Osteoblast (primary cell): ENCODE measurements around the gene VPS16. TPM values are rescaled to one million over a fixed set of nuclear protein-coding genes. Genes with fewer than 3 reads are reported as not detected.
A peak's percentile ranks its signal among the peaks of the same experiment; 100 is the strongest.

Experiments used
- DNase-seq: peaks from one replicate; pipeline ENCODE4 v3.0.0; 2011; ENCODE audit warnings: low spot score, mixed read lengths; ENCODE audit not compliant: insufficient read length; ENCODE audit errors: missing footprints
- H2AFZ ChIP-seq: 2 replicates; pipeline ENCODE4 v1.6.0; 2011; ENCODE audit warnings: mild to moderate bottlenecking, low read length
- H3K27ac ChIP-seq: 2 replicates; pipeline ENCODE4 v1.5.1; 2011; ENCODE audit warnings: mild to moderate bottlenecking, low read depth, low read length, moderate library complexity
- H3K27me3 ChIP-seq: 2 replicates; pipeline ENCODE4 v1.6.0; 2012; ENCODE audit warnings: mild to moderate bottlenecking, control low read depth, inconsistent platforms, low read length, moderate library complexity; ENCODE audit not compliant: insufficient read depth
- H3K36me3 ChIP-seq: 2 replicates; pipeline ENCODE4 v1.5.1; 2011; ENCODE audit warnings: mild to moderate bottlenecking, low read length, control low read depth, moderate library complexity; ENCODE audit not compliant: insufficient read depth
- H3K4me1 ChIP-seq: 2 replicates; pipeline ENCODE4 v1.5.1; 2011; ENCODE audit warnings: mild to moderate bottlenecking, low read length, control low read depth, moderate library complexity; ENCODE audit not compliant: insufficient read depth
- H3K4me2 ChIP-seq: 2 replicates; pipeline ENCODE4 v1.6.0; 2011; ENCODE audit warnings: mild to moderate bottlenecking, low read length; ENCODE audit not compliant: insufficient read depth
- H3K4me3 ChIP-seq: fragments of 200-600 bp; sonication (generic); 3 replicates; pipeline ENCODE4 v1.5.1; 2012; ENCODE audit warnings: mild to moderate bottlenecking, low read length, inconsistent platforms; ENCODE audit not compliant: insufficient read depth
- H3K79me2 ChIP-seq: 2 replicates; pipeline ENCODE4 v1.6.0; 2012; ENCODE audit warnings: mild to moderate bottlenecking, low read length, control low read depth, inconsistent platforms; ENCODE audit not compliant: insufficient read depth
- H3K9me3 ChIP-seq: 2 replicates; pipeline ENCODE4 v1.5.1; 2011; ENCODE audit warnings: low read depth, low read length, control low read depth
- H4K20me1 ChIP-seq: 2 replicates; pipeline ENCODE4 v1.6.0; 2012; ENCODE audit warnings: mild to moderate bottlenecking, low read length, control low read depth; ENCODE audit not compliant: insufficient read depth
- total RNA-seq: library from RNA; depleted of rRNA; stranded (reverse); fragments of >200 nt; gene quantifications from 2 replicates; pipeline ENCODE4 v1.2.3, GENCODE V29; 2012
- TF ChIP-seq, protein P1 (sequence below): IDR thresholded peaks from 2 replicates; pipeline ENCODE4 v1.5.1; 2011; ENCODE audit warnings: mild to moderate bottlenecking, low read depth, low read length, moderate library complexity; ENCODE audit errors: extremely low read depth

Gene VPS16
- total RNA-seq, 1 donor = 36.2 TPM

DNA sequence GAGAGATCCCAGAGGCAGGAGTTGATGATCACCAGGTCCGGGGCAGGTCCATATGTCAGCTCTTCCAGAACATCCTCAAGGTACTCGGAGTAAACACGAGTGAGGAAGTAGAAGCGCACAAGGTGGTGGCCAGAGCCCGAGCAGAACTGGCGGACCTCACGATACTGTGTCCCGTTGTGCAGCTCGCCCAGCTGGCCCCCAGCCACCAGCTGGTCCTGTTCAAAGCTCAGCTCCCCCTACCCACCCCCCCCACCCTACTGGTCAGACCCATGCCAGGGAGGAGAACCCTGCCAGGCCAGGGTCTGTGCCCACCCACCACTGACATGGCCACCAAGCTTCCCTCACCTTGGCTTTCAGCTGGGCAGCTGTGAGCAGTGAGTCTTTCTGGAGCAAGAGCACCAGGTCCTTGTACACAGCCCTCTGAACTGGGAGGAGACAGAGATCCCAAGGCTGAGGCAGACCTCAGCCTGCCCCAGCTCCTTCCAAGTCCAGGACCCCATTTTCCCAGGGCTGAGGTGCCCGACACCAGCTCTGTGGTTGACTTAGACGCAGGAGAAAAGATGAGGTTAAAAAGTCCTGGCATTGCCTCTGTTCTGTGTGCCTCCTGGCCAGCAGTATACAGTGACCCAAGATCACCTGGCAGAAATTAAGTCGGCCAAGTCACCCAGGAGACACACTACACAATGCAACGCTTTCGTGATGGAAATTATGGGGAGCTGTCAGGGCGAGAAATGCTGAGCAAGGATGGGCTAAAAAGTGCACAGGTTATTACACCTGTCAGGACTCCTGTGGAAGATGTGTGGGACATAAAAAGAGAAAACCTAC, 1.5 kb upstream of the VPS16 start:
- H3K27me3 ChIP-seq = no peaks in the 10 kb centered on the region
- TF ChIP-seq, protein P1, sequence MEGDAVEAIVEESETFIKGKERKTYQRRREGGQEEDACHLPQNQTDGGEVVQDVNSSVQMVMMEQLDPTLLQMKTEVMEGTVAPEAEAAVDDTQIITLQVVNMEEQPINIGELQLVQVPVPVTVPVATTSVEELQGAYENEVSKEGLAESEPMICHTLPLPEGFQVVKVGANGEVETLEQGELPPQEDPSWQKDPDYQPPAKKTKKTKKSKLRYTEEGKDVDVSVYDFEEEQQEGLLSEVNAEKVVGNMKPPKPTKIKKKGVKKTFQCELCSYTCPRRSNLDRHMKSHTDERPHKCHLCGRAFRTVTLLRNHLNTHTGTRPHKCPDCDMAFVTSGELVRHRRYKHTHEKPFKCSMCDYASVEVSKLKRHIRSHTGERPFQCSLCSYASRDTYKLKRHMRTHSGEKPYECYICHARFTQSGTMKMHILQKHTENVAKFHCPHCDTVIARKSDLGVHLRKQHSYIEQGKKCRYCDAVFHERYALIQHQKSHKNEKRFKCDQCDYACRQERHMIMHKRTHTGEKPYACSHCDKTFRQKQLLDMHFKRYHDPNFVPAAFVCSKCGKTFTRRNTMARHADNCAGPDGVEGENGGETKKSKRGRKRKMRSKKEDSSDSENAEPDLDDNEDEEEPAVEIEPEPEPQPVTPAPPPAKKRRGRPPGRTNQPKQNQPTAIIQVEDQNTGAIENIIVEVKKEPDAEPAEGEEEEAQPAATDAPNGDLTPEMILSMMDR = no peak
- no peak overlapping the region for H3K27ac ChIP-seq
- H3K9me3 ChIP-seq = no peaks in the 10 kb centered on the region
- no peak overlapping the region for H2AFZ ChIP-seq
- peak; percentile 76 for DNase-seq
- peaks cover 20% of the 10 kb centered on the region for H3K36me3 ChIP-seq
- H4K20me1 ChIP-seq = peaks cover 5% of the 10 kb centered on the region
- H3K4me1 ChIP-seq = peaks cover 12% of the 10 kb centered on the region
- H3K4me2 ChIP-seq = no peak overlapping the region
- H3K79me2 ChIP-seq = peaks cover 22% of the 10 kb centered on the region
- H3K4me3 ChIP-seq = no peak overlapping the region

DNA sequence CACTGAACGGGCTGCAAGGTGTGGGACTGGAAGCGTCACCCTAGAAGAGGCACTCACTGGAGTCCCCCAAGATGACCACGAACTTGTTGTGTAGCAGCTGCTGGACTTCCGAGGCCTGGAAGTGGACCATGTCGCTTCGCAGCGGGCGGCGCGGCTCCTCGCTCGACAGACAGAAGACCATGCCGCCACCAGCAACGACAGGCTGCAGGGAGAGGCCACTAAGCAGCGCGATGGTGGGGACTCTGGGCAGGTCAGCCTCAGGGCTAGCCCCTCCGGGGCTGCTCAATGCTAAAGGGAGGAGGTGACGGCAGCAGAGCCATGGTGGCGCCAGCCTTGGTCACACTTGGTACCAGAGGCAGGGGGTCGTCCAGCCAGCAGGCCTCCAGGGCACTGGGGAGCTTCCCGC, 810 bp upstream of the VPS16 start:
- no peaks in the 10 kb centered on the region for H3K9me3 ChIP-seq
- H3K27ac ChIP-seq = peak overlapping the region; percentile 87
- TF ChIP-seq, protein P1 = no peak
- H2AFZ ChIP-seq = peak overlapping the region; percentile 99
- H3K4me3 ChIP-seq = peak overlapping the region; percentile 94
- H4K20me1 ChIP-seq = peaks cover 5% of the 10 kb centered on the region
- H3K27me3 ChIP-seq = no peaks in the 10 kb centered on the region
- H3K36me3 ChIP-seq = peaks cover 20% of the 10 kb centered on the region
- peaks cover 28% of the 10 kb centered on the region for H3K79me2 ChIP-seq
- peak overlapping the region; percentile 80 for H3K4me2 ChIP-seq
- DNase-seq = no peak
- peaks cover 12% of the 10 kb centered on the region for H3K4me1 ChIP-seq

DNA sequence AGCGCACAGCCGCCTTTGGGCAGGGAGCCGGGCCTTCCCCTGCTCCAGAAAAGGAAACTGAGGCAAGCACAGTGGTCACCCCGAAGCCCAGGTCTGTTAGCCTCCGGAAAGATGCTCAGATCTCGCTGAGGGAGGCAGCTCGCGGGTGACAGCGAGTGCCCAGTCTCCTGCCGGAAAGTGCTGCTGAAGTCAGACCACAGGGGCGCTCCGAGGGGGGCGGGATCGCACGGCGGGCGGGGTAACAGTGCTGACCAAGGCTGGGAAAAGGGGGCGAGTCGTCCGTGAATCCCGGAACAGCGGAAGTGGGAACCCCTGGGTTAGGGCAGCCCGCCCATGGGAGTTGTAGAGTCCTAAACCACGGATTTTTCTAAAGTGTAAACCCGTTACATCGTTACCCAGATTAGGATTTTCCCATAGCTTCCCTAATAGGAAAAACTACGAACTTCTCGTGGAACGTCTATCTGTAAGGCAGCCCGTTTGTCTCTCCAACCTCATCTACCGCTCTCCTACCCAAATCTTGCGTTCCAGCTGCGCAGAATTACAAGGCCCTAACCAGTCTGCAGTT, 504 bp downstream of the VPS16 start:
- Histone ChIP-seq H3K4me3 (peak overlapping the region; percentile 94), H3K4me1 (peaks cover 12% of the 10 kb centered on the region), H2AFZ (peak overlapping the region; percentile 97), H3K4me2 (peak overlapping the region; percentile 80), H3K9me3 (no peaks in the 10 kb centered on the region), H3K27ac (peak overlapping the region; percentile 68), H4K20me1 (peaks cover 5% of the 10 kb centered on the region), H3K79me2 (peaks cover 32% of the 10 kb centered on the region), H3K36me3 (peaks cover 12% of the 10 kb centered on the region), H3K27me3 (no peaks in the 10 kb centered on the region)
- TF ChIP-seq, protein P1 = no peak
- DNase-seq = peak; percentile 96

DNA sequence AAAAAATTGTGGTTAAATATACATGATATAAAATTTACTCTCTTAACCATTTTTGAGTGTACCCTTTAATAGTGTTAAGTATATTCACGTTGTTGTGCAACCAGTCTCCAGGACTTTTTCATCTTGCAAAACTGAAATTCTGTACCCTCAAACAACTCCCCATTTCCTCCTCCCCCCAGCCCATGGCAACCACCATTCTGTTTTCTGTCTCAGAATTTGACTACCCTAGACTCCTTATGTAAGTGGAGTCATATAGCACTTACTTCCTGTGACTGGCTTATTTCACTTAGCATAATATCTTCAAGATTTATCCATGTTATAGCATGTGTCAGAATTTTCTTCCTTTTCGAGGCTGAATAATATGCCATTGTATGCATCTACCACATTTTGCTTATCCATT, 5.1 kb downstream of the VPS16 start:
- Histone ChIP-seq H2AFZ (no peak overlapping the region), H3K4me2 (no peak overlapping the region), H3K9me3 (no peaks in the 10 kb centered on the region), H3K27ac (no peak overlapping the region), H4K20me1 (peaks cover 16% of the 10 kb centered on the region), H3K79me2 (peaks cover 27% of the 10 kb centered on the region), H3K36me3 (no peaks in the 10 kb centered on the region), H3K4me3 (no peak overlapping the region), H3K27me3 (no peaks in the 10 kb centered on the region), H3K4me1 (peaks cover 5% of the 10 kb centered on the region)
- DNase-seq = no peak
- TF ChIP-seq, protein P1 = no peak
